Stomach smooth muscle (tissue), 2 donors: ENCODE data around the gene RPL15.
"Not testable (repeated sequence)": the region's sequence is repeated elsewhere in the genome, so short reads cannot be mapped to it uniquely, and the experiment has no call there.

Experiments used
- H3K27ac ChIP-seq: one replicate; pipeline ENCODE4 v1.7.0; 2013; ENCODE audit warnings: mild to moderate bottlenecking, low read length, inconsistent platforms
- H3K27me3 ChIP-seq, 2 donors: one replicate each; pipeline ENCODE4 v1.7.0; 2013; ENCODE audit warnings: low read length in 2 of 2; ENCODE audit not compliant: insufficient read depth in 2 of 2, control insufficient read depth in 1 of 2
- H3K36me3 ChIP-seq, 2 donors: one replicate each; pipeline ENCODE4 v1.7.0; 2013; ENCODE audit warnings: low read length in 2 of 2; ENCODE audit not compliant: control insufficient read depth in 2 of 2, insufficient read depth in 2 of 2
- H3K4me1 ChIP-seq: one replicate; pipeline ENCODE4 v1.7.0; 2013; ENCODE audit warnings: low read length; ENCODE audit not compliant: control insufficient read depth, insufficient read depth
- H3K4me3 ChIP-seq, 2 donors: one replicate each; pipeline ENCODE4 v1.7.0; 2013; ENCODE audit warnings: low read length in 2 of 2
- H3K9ac ChIP-seq, 2 donors: one replicate each; pipeline ENCODE4 v1.7.0; 2013; ENCODE audit warnings: low read length in 2 of 2, mild to moderate bottlenecking in 1 of 2
- H3K9me3 ChIP-seq, 2 donors: one replicate each; pipeline ENCODE4 v1.7.0; 2013; ENCODE audit warnings: low read length in 2 of 2; ENCODE audit not compliant: control insufficient read depth in 2 of 2
- donor health status: healthy.
- donor health status: Pancreatic carcinoma.

RPL15 gene

DNA sequence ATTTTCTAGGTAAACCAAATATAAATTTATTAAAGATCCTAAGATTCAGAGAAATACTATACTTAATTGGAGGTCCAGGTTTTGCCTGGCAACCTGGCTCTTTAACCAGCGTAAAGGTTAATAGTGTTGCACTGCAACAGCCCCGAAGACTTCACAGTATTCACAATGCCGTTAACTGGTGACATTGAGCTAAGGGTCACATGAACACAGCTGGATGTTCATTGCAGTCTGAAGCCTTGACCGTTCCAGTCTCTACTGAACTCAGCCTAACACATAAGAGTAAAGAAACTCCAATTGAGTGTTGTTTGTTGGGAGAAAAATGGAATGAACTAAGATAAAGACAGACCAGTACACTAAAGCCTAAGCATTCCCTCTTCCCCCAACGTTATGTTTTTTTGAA, 27.0 kb upstream of the RPL15 start:
- Histone ChIP-seq H3K9me3 (no peaks in the 10 kb centered on the region), H3K9ac (no peak overlapping the region), H3K4me3 (no peak overlapping the region), H3K27ac (no peak overlapping the region), H3K27me3 (no peaks in the 10 kb centered on the region), H3K4me1 (no peaks in the 10 kb centered on the region), H3K36me3 (peaks cover 7 to 9% of the 10 kb centered on the region in 2 donors)

DNA sequence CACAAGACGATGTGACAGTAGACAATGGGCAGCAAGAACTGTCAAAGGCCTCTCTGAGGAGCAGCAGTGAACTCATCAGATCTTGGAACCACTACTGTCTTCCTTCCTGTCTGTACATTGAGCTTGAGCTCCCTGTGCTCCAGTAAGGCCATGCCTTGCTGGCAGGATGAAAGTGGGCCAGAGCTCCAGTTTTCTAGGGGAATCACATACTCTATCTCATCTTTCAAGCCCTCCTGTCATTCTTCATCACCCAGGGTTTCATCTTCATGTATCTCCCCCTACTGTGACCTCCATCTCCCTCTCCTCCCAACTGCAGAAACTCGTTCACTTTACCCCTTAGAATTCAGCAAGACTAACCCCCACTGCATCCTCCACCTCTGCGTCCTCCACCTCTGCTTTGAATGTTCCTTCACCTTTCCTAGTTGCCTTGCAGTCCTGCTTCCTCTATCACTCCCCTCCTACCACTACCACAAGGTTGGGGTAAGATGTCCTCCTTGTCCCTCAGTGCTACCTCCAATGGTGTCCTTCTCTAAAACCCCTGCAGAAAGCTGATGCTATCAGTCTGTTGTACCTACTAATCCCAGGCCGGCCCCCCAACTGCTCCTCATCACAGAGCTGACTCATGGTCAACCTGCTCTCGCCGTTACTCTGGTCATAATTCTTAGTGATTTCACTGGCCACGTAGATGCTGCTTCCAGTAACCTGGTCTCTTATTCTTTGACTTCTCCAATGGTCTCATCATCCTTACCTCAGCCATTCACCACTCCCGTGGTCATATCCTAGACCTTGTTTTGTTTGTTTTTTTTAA, 22.5 kb upstream of the RPL15 start:
- Histone ChIP-seq H3K27me3 (no peaks in the 10 kb centered on the region), H3K9me3 (no peaks in the 10 kb centered on the region), H3K36me3 (peaks cover 14 to 19% of the 10 kb centered on the region in 2 donors), H3K9ac (no peak overlapping the region), H3K27ac (no peak overlapping the region), H3K4me1 (no peaks in the 10 kb centered on the region), H3K4me3 (no peak overlapping the region)

DNA sequence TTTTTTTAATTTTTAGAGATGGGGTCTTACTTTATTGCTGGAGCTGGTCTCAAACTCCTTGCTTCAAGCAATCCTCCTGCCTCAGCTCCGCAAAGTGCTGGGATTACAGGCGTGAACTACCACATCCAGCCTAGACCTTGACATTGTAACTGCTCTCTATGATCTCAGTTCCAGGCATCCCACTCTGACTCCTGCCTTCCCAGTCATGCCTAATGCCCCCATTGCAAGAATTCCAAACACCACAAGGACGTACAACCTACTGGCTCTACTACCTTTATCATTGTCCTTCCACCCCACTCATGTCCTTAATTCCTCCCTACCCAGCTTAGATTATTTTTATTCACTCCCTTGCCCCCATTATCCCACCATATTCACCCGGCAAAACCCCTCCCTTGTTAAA, 21.8 kb upstream of the RPL15 start:
- Histone ChIP-seq H3K27me3 (no peaks in the 10 kb centered on the region), H3K27ac (no peak overlapping the region), H3K4me1 (no peaks in the 10 kb centered on the region), H3K9me3 (no peaks in the 10 kb centered on the region), H3K4me3 (no peak overlapping the region), H3K9ac (no peak overlapping the region), H3K36me3 (peaks cover 11 to 16% of the 10 kb centered on the region in 2 donors)

DNA sequence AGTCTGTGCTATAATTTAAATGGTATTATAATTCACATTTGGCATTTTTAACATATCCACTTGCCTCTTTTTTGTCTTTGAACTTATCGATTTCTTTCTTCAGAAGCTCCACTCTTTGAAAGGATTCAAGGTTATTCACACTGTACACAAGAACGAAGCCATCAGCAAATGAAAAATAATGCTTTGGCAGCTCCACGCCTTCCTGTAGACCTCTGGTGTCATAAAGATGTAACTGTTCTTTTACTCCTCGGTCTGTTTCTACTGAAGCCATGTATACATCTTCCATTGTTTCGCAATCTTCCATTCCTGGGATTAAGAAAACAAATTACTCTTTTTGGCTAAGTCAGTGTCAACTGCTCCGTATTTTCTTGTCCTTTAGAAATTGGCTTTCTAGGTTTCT, 16.2 kb upstream of the RPL15 start:
- no peak overlapping the region for H3K9ac ChIP-seq
- no peak overlapping the region for H3K27ac ChIP-seq
- H3K27me3 ChIP-seq = no peaks in the 10 kb centered on the region
- no peak overlapping the region for H3K4me3 ChIP-seq
- H3K36me3 ChIP-seq = peaks cover 8 to 10% of the 10 kb centered on the region in 2 donors
- no peaks in the 10 kb centered on the region for H3K9me3 ChIP-seq
- H3K4me1 ChIP-seq = no peaks in the 10 kb centered on the region

DNA sequence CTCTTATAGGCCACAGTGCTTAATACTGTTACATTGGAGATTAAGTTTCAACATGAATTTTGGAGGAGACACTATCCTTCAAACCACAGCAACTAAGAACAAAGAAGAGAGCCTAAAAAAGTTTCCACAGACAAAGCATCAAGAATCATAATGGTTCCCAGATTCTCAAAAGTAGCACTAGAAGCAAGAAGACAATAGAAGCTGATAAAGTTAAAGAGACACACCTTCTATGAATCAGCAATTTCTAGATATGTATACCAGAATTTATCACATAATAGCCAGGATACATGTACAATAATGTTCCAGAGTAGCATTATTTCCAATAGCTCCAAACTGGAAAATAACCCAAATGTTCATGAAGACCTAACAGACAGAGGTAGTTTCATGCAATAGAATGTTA, 12.4 kb upstream of the RPL15 start:
- Histone ChIP-seq H3K9ac (no peak overlapping the region), H3K9me3 (no peaks in the 10 kb centered on the region), H3K4me3 (no peak overlapping the region), H3K4me1 (no peaks in the 10 kb centered on the region), H3K27me3 (no peaks in the 10 kb centered on the region), H3K36me3 (peaks cover 0 to 3% of the 10 kb centered on the region in 2 donors), H3K27ac (no peak overlapping the region)

DNA sequence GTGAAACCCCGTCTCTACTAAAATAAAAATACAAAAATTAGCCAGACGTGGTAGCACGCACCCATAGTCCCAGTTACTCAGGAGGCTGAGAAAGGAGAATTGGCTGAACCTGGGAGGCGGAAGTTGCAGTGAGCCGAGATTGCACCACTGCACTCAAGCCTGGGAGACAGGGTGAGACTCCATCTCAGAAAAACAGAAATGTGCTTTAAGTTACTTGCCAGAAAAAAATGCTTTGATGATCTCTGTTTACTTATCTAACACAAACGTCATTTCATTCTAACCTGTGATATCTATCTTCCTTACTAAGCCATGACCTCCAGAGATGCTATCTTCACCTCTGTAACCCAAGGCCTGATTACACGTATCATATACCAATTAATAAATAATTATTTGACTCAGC, 7.6 kb upstream of the RPL15 start:
- Histone ChIP-seq H3K27ac (no peak overlapping the region), H3K36me3 (peaks cover 0 to 3% of the 10 kb centered on the region in 2 donors), H3K4me3 (no peak overlapping the region), H3K27me3 (no peaks in the 10 kb centered on the region), H3K4me1 (no peaks in the 10 kb centered on the region), H3K9me3 (no peaks in the 10 kb centered on the region), H3K9ac (no peak overlapping the region)

DNA sequence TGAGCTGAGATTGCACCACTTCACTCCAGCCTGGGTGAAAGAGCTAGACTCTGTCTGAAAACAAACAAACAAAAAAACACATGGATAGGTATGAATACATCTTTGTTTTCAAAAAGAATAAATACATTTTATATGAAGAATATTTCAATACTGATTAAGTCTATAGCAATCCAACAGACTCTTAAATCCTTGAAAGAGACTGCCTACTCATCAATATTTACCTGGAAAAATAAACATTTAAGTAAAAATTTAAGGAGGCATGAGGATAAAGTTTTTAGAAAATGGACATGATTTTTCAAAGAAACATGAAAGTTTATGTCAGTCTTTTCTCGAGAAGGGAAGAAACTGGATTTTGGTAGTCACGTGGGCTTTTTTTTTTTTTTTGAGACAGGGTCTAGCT, 5.5 kb upstream of the RPL15 start:
- Histone ChIP-seq H3K4me3 (no peak overlapping the region), H3K27me3 (no peaks in the 10 kb centered on the region), H3K9ac (no peak overlapping the region), H3K36me3 (peaks cover 0 to 3% of the 10 kb centered on the region in 2 donors), H3K27ac (no peak overlapping the region), H3K4me1 (no peaks in the 10 kb centered on the region), H3K9me3 (no peaks in the 10 kb centered on the region)

DNA sequence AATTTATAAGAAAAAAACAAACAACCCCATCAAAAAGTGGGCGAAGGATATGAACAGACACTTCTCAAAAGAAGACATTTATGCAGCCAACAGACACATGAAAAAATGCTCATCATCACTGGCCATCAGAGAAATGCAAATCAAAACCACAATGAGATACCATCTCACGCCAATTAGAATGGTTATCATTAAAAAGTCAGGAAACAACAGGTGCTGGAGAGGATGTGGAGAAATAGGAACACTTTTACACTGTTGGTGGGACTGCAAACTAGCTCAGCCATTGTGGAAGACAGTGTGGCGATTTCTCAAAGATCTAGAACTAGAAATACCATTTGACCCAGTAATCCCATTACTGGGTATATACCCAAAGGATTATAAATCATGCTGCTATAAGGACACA, 4.6 kb upstream of the RPL15 start:
- H3K27me3 ChIP-seq, H3K9me3 ChIP-seq, H3K36me3 ChIP-seq, H3K27ac ChIP-seq, H3K4me3 ChIP-seq, H3K9ac ChIP-seq, H3K4me1 ChIP-seq: not testable (repeated sequence)

DNA sequence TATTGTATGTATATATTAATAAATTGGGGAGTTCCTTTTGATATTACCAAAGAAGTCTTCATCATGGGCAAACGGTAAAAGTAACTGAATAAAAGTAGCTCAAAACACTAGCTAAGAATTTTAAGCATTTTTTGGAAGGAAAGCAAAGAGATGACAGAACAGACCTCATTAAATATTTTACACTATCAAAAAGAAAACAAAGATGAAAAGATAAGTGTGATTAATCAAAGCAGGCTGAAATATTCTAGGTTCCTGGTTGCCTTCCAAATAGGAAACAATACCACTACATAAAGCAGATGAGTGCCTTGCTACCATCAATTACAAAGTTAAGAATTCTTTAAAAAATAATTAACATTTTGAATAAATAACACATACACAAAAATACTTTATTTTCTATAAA, 3.8 kb upstream of the RPL15 start:
- Histone ChIP-seq H3K27me3 (no peaks in the 10 kb centered on the region), H3K4me1 (peaks cover 1% of the 10 kb centered on the region), H3K36me3 (peaks cover 0 to under 1% of the 10 kb centered on the region in 2 donors), H3K27ac (no peak overlapping the region), H3K9me3 (no peaks in the 10 kb centered on the region), H3K9ac (no peak overlapping the region), H3K4me3 (no peak overlapping the region)

DNA sequence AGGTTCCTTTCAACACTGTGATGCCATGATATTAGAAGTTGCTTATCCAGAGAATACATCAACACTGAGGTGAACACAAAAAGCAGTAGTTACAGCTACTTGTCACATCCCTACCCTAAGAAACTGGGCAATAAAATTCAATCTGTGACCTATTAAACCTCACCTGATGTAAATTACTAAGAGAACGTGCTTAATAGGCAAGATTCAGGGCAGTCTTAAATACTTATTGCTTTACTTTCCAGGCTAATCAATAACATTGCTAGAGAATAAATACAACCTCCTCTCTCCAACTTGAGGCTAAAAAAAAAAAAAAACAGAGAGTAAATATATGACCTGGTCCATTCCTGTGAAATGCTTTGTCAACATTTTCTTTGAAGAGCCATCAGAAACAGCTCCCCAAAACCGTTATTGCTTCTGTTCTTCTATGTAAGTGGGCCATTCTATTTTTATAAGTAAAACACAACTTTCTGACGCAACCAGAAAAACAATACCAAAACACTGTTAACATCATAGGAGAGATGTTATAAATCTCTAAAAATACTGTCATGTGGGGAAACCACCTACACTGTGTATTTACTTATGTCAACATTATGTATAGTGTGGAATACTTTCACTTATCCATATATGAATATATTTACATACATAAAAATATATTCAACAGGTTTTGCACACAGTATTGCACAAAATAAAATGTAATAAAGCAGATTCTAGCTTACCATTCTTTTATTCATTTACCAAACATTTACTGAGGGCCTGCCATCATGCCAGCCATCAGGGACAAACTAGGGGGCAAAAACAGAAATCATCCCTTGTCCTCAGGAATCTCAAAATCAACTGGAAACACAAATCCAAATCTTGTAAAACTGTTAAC, 2.8 kb upstream of the RPL15 start:
- H3K36me3 ChIP-seq = peaks cover 2 to 7% of the 10 kb centered on the region in 2 donors
- peak overlapping the region in 1 of 2 donors; percentile 27 for H3K9ac ChIP-seq
- H3K27me3 ChIP-seq = no peaks in the 10 kb centered on the region
- H3K4me1 ChIP-seq = peaks cover 9% of the 10 kb centered on the region
- no peaks in the 10 kb centered on the region for H3K9me3 ChIP-seq
- H3K27ac ChIP-seq = no peak overlapping the region
- no peak overlapping the region for H3K4me3 ChIP-seq
